Measurements from ENCODE around the gene CDKN2B.

CDKN2B gene

GRCh38 chr9:22022396-22022795 lies 13.3 kb upstream of the CDKN2B start:
- Histone ChIP-seq H3K4me2 (ENCODE audit: low read depth, low read length) (no peak overlapping the region), H3K4me1 (ENCODE audit: low read length) (no peaks in the 10 kb centered on the region), H2AFZ (ENCODE audit: low read length) (no peak overlapping the region), H3K4me3 (ENCODE audit: low read length) (no peak overlapping the region), H3K27ac (ENCODE audit: low read length) (no peak overlapping the region), H3K36me3 (replicated peaks; ENCODE audit: insufficient read depth, low read length) (no peaks in the 10 kb centered on the region), H3K9me3 (replicated peaks; ENCODE audit: insufficient read depth, low read length) (no peaks in the 10 kb centered on the region), H3K27me3 (replicated peaks; ENCODE audit: insufficient read depth, low read length) (no peaks in the 10 kb centered on the region), H3F3A (ENCODE audit: insufficient read depth, low read length) (no peaks in the 10 kb centered on the region), H3K79me2 (ENCODE audit: low read length) (no peaks in the 10 kb centered on the region), H4K20me1 (ENCODE audit: insufficient read depth, low read length) (no peaks in the 10 kb centered on the region), H3K9ac (ENCODE audit: low read length) (no peak overlapping the region), H3K9me2 (replicated peaks; ENCODE audit: insufficient read depth, low read length) (no peaks in the 10 kb centered on the region)
- no peak for DNase-seq
- TF ChIP-seq EZH2phosphoT487 (IDR thresholded peaks at IDR 0.05; ENCODE audit: low read length) (no peak), EZH2 (optimal IDR thresholded peaks at IDR 0.05; ENCODE audit: low read depth, low read length) (no peak), CTCF (IDR thresholded peaks at IDR 0.05; ENCODE audit: low read length) (no peak)

GRCh38 chr9:22010866-22011625 lies 1.9 kb upstream of the CDKN2B start:
- Histone ChIP-seq H3K79me2 (ENCODE audit: low read length) (no peaks in the 10 kb centered on the region), H3K9me3 (replicated peaks; ENCODE audit: insufficient read depth, low read length) (no peaks in the 10 kb centered on the region), H3K9ac (ENCODE audit: low read length) (no peak overlapping the region), H3K27me3 (replicated peaks; ENCODE audit: insufficient read depth, low read length) (no peaks in the 10 kb centered on the region), H3K4me3 (ENCODE audit: low read length) (no peak overlapping the region), H3K4me2 (ENCODE audit: low read depth, low read length) (no peak overlapping the region), H3F3A (ENCODE audit: insufficient read depth, low read length) (no peaks in the 10 kb centered on the region), H3K9me2 (replicated peaks; ENCODE audit: insufficient read depth, low read length) (no peaks in the 10 kb centered on the region), H3K4me1 (ENCODE audit: low read length) (no peaks in the 10 kb centered on the region), H3K27ac (ENCODE audit: low read length) (no peak overlapping the region), H3K36me3 (replicated peaks; ENCODE audit: insufficient read depth, low read length) (no peaks in the 10 kb centered on the region), H4K20me1 (ENCODE audit: insufficient read depth, low read length) (no peaks in the 10 kb centered on the region), H2AFZ (ENCODE audit: low read length) (no peak overlapping the region)
- no peak for DNase-seq
- no peak for TF ChIP-seq EZH2 (optimal IDR thresholded peaks at IDR 0.05; ENCODE audit: low read depth, low read length)
- no peak for TF ChIP-seq CTCF (IDR thresholded peaks at IDR 0.05; ENCODE audit: low read length)
- no peak for TF ChIP-seq EZH2phosphoT487 (IDR thresholded peaks at IDR 0.05; ENCODE audit: low read length)

- no peaks in the 10 kb centered on the region for H3K27me3 ChIP-seq (replicated peaks; ENCODE audit: insufficient read depth, low read length)
- H4K20me1 ChIP-seq (ENCODE audit: insufficient read depth, low read length) = no peaks in the 10 kb centered on the region
- no peak for DNase-seq
- H3F3A ChIP-seq (ENCODE audit: insufficient read depth, low read length) = no peaks in the 10 kb centered on the region
- no peaks in the 10 kb centered on the region for H3K9me3 ChIP-seq (replicated peaks; ENCODE audit: insufficient read depth, low read length)
- H3K4me2 ChIP-seq (ENCODE audit: low read depth, low read length) = no peak overlapping the region
- H2AFZ ChIP-seq (ENCODE audit: low read length) = no peak overlapping the region
- no peak overlapping the region for H3K4me3 ChIP-seq (ENCODE audit: low read length)
- H3K9me2 ChIP-seq (replicated peaks; ENCODE audit: insufficient read depth, low read length) = no peaks in the 10 kb centered on the region
- H3K4me1 ChIP-seq (ENCODE audit: low read length) = no peaks in the 10 kb centered on the region
- H3K27ac ChIP-seq (ENCODE audit: low read length) = no peak overlapping the region
- no peaks in the 10 kb centered on the region for H3K79me2 ChIP-seq (ENCODE audit: low read length)
- H3K9ac ChIP-seq (ENCODE audit: low read length) = no peak overlapping the region
- TF ChIP-seq CTCF (IDR thresholded peaks at IDR 0.05; ENCODE audit: low read length) = no peak
- no peak for TF ChIP-seq EZH2phosphoT487 (IDR thresholded peaks at IDR 0.05; ENCODE audit: low read length)
- TF ChIP-seq EZH2 (optimal IDR thresholded peaks at IDR 0.05; ENCODE audit: low read depth, low read length) = no peak
- no peaks in the 10 kb centered on the region for H3K36me3 ChIP-seq (replicated peaks; ENCODE audit: insufficient read depth, low read length)
Measured at GRCh38 chr9:22009506-22009867, 382 bp upstream of the CDKN2B start.

Data from MM.1S (cell line).